ENCODE data around the gene CYP2W1.
"Not testable (repeated sequence)": the region's sequence is repeated elsewhere in the genome, so short reads cannot be mapped to it uniquely, and the experiment has no call there.

The CYP2W1 gene

DNA sequence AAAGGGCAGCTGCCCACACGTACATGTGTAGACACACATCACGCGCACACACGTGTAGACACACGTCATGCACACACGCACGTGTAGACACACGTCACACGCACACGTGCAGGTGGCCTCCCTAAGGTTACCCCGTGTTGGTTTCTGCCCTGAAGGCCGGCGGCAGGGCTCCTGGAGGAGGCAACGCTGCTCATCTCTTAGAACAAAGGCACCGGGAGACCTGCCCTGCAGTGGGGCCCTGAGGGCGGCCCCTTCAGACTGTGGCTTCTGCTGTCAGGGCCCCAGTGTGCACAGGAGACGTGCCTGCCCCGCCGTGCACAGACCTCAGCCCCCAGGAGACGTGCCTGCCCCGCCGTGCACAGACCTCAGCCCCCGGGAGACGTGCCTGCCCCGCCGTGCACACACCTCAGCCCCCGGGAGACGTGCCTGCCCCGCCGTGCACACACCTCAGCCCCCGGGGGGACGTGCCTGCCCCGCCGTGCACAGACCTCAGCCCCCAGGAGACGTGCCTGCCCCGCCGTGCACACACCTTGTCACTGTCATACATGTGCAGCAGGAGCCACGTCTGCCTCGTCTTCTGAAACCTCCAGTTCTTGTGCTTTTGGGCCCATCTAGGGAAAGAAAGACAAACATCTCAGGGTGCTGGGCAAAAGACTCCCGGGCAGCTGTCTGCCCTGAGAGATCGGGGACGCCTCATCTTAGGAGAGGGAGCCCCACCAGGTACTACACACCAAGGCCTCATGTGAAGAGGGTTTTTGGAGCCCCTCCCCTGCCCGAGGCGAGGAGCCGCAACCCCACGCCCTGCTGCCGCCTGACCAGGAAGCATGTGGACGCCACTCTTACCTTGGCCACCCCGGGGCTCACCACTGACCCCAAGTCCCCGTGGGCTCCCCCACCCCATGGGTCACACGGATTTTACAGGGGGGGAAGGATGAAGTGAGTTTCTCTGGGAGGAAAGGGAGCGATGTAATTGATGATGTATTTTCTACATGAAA, 17.3 kb downstream of the CYP2W1 start:
- no peak for DNase-seq

DNA sequence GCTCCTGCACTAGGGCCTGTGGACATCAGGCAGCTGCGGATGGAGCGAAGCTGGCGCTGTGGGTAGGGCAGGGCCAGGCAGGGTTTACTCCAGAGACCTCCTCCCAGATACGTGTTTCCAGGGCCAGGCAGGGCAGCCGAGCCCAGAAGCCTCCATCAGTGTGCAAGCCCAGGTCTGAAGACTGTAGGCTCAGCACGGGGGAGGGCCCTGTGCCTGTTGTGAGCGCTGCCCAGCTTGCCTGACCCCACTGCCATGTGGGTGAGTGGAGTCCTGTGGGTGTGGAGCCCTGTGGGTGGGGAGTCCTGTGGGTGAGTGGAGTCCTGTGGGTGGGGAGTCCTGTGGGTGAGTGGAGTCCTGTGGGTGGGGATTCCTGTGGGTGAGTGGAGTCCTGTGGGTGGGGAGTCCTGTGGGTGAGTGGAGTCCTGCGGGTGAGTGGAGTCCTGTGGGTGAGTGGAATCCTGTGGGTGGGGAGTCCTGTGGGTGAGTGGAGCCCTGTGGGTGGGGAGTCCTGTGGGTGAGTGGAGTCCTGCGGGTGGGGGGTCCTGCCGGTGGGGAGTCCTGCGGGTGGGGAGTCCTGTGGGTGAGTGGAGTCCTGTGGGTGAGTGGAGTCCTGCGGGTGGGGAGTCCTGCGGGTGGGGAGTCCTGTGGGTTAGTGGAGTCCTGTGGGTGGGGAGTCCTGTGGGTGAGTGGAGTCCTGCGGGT, 18.2 kb downstream of the CYP2W1 start:
- not testable (repeated sequence) for DNase-seq

DNA sequence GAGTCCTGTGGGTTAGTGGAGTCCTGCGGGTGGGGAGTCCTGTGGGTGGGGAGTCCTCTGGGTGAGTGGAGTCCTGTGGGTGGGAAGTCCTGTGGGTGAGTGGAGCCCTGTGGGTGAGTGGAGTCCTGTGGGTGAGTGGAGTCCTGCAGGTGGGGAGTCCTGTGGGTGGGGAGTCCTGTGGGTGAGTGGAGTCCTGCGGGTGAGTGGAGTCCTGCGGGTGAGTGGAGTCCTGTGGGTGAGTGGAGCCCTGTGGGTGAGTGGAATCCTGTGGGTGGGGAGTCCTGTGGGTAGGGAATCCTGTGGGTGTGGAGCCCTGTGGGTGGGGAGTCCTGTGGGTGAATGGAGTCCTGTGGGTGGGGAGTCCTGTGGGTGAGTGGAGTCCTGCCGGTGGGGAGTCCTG, 19.0 kb downstream of the CYP2W1 start:
- DNase-seq: not testable (repeated sequence)

DNA sequence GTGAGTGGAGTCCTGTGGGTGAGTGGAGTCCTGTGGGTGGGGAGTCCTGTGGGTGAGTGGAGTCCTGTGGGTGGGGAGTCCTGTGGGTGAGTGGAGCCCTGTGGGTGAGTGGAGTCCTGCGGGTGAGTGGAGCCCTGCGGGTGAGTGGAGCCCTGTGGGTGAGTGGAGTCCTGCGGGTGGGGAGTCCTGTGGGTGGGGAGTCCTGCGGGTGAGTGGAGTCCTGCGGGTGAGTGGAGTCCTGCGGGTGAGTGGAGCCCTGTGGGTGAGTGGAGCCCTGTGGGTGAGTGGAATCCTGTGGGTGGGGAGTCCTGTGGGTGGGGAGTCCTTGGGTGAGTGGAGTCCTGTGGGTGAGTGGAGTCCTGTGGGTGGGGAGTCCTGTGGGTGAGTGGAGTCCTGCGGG, 19.5 kb downstream of the CYP2W1 start:
- not testable (repeated sequence) for DNase-seq

DNA sequence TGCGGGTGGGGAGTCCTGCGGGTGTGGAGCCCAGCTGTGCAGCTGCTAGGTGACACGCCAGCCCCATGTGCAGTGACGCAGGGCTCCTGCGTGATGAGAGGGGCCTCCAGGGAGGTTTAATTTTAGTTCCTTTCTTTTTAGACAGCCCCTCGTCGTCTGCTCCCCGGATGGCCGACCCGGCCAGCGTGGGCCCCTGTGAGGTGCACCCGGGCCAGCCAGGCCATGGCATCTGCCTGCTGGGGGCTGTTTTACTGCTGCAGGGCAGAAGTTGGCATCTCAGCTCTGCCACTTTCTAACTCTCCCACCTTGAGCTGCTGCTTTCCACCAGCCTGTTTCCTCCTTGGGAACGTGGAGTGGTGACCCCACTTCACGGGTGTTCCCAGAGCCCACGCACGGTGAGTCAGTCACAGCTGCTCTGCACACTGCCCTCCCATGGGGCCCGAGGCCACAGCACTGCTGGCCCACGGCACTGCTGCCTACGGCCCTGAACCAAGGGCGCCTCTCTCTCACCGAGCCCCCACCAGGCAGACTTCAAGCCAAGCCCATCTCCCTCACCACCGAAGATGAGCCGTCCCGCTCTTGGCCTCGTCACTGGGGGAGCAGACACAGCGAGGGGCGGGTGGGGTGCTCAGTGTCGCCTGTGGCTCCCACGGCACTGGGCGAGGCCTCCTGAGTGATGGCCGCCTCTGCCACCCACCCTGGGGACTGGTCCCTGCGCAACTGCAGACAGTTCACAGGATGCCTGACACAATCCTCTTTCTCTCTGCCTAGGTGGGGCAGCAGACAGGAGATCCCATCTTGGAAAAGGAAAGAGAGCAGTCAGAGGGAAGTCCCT, 21.3 kb downstream of the CYP2W1 start:
- no peak for DNase-seq

- no peak for DNase-seq
These were observed 22.3 kb downstream of the CYP2W1 start for GRCh38 chr7:1005303-1005702.

GRCh38 chr7:1007901-1008300, 24.9 kb downstream of the CYP2W1 start:
- no peak for DNase-seq

GRCh38 chr7:1008733-1009363, 25.9 kb downstream of the CYP2W1 start:
- no peak for DNase-seq

- DNase-seq: no peak
These were observed 26.8 kb downstream of the CYP2W1 start for GRCh38 chr7:1009747-1010146.

DNA sequence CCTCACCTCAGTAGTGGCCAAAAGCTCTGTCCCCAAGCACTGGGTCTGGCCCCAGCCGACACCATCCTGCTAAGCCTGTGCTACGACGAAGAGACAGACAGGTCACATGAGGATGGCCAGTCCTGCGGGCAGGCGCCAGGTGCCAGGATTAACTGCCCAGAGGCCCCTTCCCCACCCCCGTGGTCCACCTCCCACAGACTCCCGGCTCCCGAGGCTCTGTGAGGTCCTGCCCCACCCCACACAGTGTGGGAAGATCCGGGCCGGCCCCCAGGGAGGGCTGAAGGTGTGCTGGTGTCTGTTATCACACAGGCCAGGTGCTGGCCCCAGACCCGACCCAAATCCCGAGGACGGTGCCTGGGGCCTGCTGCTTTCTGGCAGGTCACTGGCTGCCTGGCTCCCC, 27.2 kb downstream of the CYP2W1 start:
- DNase-seq: no peak

- DNase-seq: no peak
These were observed 28.5 kb downstream of the CYP2W1 start for GRCh38 chr7:1011297-1012003.

GRCh38 chr7:1012004-1012715, 29.2 kb downstream of the CYP2W1 start:
- DNase-seq: no peak

GRCh38 chr7:1012716-1013095, 29.7 kb downstream of the CYP2W1 start:
- no peak for DNase-seq

- no peak for DNase-seq
These were observed 30.6 kb downstream of the CYP2W1 start for GRCh38 chr7:1013581-1013980.

- DNase-seq: no peak
These were observed 31.7 kb downstream of the CYP2W1 start for GRCh38 chr7:1014681-1015080.

DNA sequence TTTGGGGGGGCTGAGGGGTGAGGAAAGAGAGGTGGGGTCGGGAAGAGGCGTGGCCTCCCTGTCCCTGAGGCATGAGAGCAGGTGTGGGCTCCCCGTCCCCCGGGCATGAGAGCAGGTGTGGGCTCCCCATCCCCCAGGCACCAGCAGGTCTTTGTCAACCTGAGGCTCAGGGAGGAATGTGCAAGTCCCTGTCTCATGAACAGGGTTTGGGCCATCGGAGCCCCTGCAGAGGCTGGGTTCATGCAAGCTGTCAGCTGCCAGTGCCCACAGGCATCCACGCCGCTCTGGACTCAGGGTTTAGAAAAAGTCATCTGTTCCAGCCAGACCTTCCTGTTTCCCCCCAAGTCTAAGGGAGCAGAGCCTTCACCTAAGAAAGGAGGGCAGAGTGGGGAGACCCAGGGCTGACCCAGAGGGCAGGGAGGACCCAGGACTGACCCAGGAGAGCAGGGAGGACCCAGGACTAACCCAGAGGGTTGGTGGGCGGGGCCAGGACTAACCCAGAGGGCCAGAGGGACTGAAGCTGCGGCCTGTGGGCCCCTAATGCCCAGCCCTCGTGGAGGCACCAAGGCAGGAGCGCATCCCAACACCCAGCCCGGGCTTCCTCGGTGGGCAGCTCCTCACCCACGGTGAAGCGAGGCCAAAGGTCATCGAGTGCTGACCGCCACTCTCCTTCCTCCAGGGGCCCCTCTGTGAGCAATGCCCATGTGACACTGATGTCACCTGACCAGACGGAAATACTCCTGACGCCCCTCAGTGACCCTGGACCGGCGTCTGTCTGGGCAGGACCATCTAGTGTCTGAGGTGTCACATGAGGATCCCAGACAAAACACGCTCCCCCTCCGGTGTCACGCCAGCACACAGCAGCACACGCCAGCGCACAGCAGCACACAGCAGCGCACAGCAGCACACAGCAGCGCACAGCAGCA, 32.5 kb downstream of the CYP2W1 start:
- no peak for DNase-seq

DNA sequence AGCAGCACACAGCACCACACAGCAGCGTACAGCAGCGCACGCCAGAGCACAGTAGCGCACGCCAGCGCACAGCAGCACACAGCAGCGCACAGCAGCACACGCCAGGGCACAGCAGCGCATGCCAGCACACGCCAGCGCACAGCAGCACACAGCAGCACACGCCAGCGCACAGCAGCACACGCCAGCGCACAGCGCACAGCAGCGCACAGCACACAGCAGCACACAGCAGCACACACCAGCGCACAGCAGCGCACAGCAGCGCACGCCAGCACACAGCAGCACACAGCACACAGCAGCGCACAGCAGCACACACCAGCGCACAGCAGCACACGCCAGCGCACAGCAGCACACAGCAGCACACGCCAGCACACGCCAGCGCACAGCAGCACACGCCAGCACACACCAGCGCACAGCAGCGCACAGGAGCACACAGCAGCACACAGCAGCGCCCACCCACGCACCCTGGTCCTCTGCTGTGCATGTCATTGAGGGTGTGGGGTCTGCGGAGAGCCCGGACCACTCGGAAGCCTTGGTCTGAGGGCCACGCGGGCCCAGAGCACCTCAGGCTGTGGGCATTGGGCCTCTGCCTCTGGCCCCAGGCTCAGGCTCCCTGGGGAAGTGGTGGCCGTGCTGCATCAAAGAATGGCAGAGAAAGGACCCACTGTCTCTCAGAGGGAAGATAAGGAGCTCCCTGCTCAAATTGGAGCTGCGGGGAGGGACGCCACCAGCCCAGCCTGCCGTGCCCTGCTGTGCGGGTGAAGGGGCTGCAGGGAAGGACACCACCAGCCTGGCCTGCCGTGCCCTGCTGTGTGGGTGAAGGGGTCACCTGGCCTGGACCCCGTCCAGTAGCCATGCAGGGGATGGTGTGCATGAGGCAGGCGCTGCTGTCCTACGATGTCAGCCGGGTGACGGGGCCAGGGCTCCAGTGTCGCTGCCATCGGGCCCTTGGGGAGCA, 33.9 kb downstream of the CYP2W1 start:
- no peak for DNase-seq

- DNase-seq: no peak
These were observed 34.8 kb downstream of the CYP2W1 start for GRCh38 chr7:1017586-1018333.

Data from KG1 (cell line).